RWPE2 (cell line): Measurements from ENCODE around the gene CACNA2D2.

Experiments used
- ATAC-seq: fragments of 200-7000 bp; cut with Tn5 transposase; 3 replicates; pipeline ENCODE4 v1.9.1; 2021; ENCODE audit warnings: low read depth
- DNase-seq: peaks from one replicate; pipeline ENCODE4 v3.0.0-alpha.2; 2020; ENCODE audit warnings: low spot score
- H3K27ac ChIP-seq: fragments of 450-650 bp; 2 replicates; pipeline ENCODE4 v1.5.1; 2017; ENCODE audit warnings: mild to moderate bottlenecking; ENCODE audit not compliant: poor library complexity, severe bottlenecking
- H3K27me3 ChIP-seq: fragments of 250-450 bp; sonication (Bioruptor Pico); 2 replicates; pipeline ENCODE4 v1.5.1; 2021; ENCODE audit warnings: mild to moderate bottlenecking, moderate library complexity; ENCODE audit not compliant: insufficient read depth, poor library complexity, severe bottlenecking
- H3K36me3 ChIP-seq: fragments of 250-450 bp; sonication (Bioruptor Pico); 2 replicates; pipeline ENCODE4 v1.5.1; 2020; ENCODE audit warnings: low read depth, mild to moderate bottlenecking, moderate library complexity
- H3K4me1 ChIP-seq: fragments of 250-450 bp; sonication (Bioruptor Pico); 2 replicates; pipeline ENCODE4 v1.5.1; 2021; ENCODE audit warnings: mild to moderate bottlenecking, moderate library complexity; ENCODE audit not compliant: insufficient read depth, poor library complexity, severe bottlenecking
- H3K4me3 ChIP-seq: fragments of 250-450 bp; sonication (Bioruptor Pico); 2 replicates; pipeline ENCODE4 v1.5.1; 2021; ENCODE audit warnings: mild to moderate bottlenecking, moderate library complexity; ENCODE audit not compliant: severe bottlenecking
- H3K9me3 ChIP-seq: fragments of 250-450 bp; sonication (Bioruptor Pico); 2 replicates; pipeline ENCODE4 v1.5.1; 2021; ENCODE audit warnings: mild to moderate bottlenecking, moderate library complexity; ENCODE audit not compliant: severe bottlenecking
- TF ChIP-seq, protein P1 (sequence below): fragments of 450-650 bp; IDR thresholded peaks from one replicate; pipeline ENCODE4 v1.5.1; 2017; ENCODE audit warnings: mild to moderate bottlenecking, moderate library complexity; ENCODE audit not compliant: poor library complexity, severe bottlenecking

Gene CACNA2D2

DNA sequence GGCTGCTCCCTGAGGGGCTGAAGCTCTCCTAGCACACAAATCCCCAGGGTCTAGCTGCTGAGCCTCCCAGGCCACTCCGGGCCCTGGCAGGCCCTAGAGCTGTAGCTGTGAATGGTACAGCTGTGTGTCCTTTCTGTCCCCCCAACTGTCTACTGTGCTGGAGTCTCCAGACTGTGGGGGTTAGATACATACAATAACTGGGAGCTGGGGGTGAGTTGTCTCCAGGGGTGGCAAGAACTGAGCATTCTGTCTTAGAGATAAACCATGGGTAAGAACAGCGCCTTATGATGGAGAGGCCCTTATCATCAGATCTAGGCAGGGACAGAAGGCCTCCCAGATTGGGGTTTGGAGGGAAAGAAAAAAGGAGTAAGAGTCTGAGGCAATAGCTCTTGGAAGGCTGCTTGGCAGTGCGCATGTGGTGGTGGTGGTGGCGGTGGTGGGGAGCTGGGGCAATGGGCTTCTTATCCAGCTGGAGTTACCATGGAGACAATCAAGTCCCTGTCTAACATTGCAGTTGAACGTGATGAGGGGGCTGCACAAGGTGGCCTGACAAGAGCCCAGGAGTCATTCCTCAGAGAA lies 149.2 kb downstream of the CACNA2D2 start:
- DNase-seq (no peak), ATAC-seq (no peak)
- H3K36me3 ChIP-seq = peaks cover 27% of the 10 kb centered on the region
- TF ChIP-seq, protein P1, sequence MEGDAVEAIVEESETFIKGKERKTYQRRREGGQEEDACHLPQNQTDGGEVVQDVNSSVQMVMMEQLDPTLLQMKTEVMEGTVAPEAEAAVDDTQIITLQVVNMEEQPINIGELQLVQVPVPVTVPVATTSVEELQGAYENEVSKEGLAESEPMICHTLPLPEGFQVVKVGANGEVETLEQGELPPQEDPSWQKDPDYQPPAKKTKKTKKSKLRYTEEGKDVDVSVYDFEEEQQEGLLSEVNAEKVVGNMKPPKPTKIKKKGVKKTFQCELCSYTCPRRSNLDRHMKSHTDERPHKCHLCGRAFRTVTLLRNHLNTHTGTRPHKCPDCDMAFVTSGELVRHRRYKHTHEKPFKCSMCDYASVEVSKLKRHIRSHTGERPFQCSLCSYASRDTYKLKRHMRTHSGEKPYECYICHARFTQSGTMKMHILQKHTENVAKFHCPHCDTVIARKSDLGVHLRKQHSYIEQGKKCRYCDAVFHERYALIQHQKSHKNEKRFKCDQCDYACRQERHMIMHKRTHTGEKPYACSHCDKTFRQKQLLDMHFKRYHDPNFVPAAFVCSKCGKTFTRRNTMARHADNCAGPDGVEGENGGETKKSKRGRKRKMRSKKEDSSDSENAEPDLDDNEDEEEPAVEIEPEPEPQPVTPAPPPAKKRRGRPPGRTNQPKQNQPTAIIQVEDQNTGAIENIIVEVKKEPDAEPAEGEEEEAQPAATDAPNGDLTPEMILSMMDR = no peak
- H3K27me3 ChIP-seq = no peaks in the 10 kb centered on the region
- no peak overlapping the region for H3K27ac ChIP-seq
- peaks cover 13% of the 10 kb centered on the region for H3K4me1 ChIP-seq
- no peaks in the 10 kb centered on the region for H3K9me3 ChIP-seq
- H3K4me3 ChIP-seq = no peak overlapping the region

DNA sequence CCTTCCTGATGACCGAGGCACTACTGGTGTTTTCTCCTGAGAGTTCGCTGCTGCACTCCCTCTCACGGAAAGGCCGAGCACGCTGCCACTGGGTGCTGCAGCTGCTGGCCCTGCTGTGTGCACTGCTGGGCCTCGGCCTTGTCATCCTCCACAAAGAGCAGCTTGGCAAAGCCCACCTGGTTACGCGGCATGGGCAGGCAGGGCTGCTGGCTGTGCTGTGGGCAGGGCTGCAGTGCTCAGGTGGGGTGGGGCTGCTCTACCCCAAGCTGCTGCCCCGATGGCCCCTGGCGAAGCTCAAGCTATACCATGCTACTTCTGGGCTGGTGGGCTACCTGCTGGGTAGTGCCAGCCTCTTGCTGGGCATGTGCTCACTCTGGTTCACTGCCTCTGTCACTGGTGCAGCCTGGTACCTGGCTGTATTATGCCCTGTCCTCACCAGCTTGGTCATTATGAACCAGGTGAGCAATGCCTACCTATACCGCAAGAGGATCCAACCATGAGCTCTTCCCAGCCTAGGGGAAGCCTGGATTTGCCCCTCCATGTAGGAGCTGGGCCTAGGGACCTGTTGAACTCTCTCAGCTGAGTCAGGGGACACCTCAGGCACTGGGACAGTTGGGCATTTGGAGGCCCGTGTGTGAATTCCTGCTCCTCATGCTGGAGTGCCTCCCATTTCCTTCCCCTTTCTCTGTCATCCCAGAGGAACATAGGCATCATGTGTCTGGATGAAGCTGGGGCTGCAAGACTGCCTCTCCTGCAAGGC lies 150.0 kb downstream of the CACNA2D2 start:
- H3K4me3 ChIP-seq = no peak overlapping the region
- no peaks in the 10 kb centered on the region for H3K27me3 ChIP-seq
- TF ChIP-seq, protein P1 = no peak
- DNase-seq (no peak), ATAC-seq (no peak)
- H3K4me1 ChIP-seq = peaks cover 13% of the 10 kb centered on the region
- no peaks in the 10 kb centered on the region for H3K9me3 ChIP-seq
- peaks cover 27% of the 10 kb centered on the region for H3K36me3 ChIP-seq
- no peak overlapping the region for H3K27ac ChIP-seq

DNA sequence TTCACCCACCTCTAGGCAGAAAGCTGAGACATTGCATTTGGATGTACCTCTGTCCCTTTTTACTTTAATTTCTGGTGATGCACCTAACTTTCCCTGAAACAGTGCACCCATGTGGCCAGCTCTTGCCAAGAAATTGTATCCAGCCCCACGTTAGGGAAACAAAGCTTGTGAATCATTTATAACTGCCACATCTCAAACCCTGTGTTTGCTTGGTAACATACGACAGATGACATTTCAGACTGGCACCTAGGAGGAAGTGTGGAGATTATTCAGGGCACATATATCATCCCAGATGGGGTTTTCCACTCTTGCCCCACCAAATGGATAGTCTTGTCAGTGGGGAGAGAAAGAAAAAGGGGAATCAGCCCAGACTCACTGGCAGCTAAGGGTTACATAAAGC lies 150.7 kb downstream of the CACNA2D2 start:
- Histone ChIP-seq H3K27me3 (no peaks in the 10 kb centered on the region), H3K9me3 (no peaks in the 10 kb centered on the region), H3K36me3 (peaks cover 26% of the 10 kb centered on the region), H3K4me3 (no peak overlapping the region), H3K4me1 (peaks cover 13% of the 10 kb centered on the region), H3K27ac (no peak overlapping the region)
- TF ChIP-seq, protein P1 = peak; percentile 52
- DNase-seq (no peak), ATAC-seq (no peak)

DNA sequence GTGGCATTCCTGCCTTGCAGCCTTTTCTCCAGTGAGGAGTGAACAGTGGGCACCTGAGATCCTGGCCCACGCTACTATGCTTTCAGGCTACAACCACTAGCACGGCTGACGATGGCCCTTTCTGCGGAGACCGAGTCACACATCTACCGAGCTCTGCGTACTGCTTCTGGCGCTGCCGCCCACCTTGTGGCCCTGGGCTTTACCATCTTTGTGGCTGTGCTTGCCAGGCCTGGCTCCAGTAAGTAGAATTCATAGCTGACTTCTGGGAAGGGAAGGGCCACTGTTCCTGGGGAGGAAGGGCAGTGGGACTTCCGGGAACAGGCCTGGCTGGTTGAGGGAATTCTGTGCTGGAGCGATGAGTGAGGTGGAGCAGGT lies 152.1 kb downstream of the CACNA2D2 start:
- Histone ChIP-seq H3K4me1 (peaks cover 4% of the 10 kb centered on the region), H3K9me3 (no peaks in the 10 kb centered on the region), H3K36me3 (peaks cover 15% of the 10 kb centered on the region), H3K27me3 (no peaks in the 10 kb centered on the region), H3K27ac (peak overlapping the region; percentile 53), H3K4me3 (peak overlapping the region; percentile 80)
- TF ChIP-seq, protein P1 = no peak
- no peak for DNase-seq
- peak; percentile 2; the same call in 2 of the 3 replicates for ATAC-seq
